GM19328 (cell line): Measurements from ENCODE around the gene TMEM192.
"Not testable (repeated sequence)": the region's sequence is repeated elsewhere in the genome, so short reads cannot be mapped to it uniquely, and the experiment has no call there.

Experiments used
- ATAC-seq: cut with Tn5 transposase; IDR thresholded peaks from one replicate; pipeline ENCODE4 v1.9.1; 2021; ENCODE audit warnings: mild to moderate bottlenecking, moderate library complexity; ENCODE audit not compliant: unreplicated experiment

Gene TMEM192

DNA sequence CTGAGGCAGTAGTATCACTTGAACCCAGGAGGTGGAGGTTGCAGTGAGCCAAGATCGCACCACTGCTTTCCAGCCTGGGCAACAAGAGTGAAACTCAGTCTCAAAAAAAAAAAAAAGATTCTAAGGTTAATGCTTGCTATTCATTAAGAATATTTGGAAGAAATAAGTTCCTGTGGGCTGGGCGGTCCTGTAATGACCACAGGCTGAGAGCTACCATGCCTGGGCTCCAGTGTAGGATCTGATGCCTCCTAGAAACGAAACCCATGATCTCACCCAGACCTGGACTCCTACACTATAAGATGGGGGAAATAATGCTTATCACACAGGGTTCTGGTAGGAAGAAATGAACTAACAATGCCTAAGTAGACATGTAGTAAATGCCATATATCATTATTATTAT lies 17.8 kb downstream of the TMEM192 start:
- no peak for ATAC-seq

DNA sequence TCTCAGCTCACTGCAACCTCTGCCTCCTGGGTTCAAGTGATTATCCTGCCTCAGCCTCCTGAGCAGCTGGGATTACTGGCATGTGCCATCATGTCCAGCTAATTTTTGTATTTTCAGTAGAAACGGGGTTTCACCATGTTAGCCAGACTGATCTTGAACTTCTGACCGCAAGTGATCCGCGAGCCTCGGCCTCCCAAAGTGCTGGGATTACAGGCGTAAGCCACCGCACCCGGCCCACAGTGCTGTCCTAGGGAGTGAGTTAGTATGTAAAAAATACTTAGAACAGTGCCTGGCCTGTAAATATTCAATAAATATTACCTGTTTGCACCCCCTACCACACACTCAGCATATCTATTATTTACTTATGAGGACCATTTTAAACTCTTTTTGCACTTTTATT lies 20.5 kb downstream of the TMEM192 start:
- ATAC-seq, result not testable (repeated sequence)

DNA sequence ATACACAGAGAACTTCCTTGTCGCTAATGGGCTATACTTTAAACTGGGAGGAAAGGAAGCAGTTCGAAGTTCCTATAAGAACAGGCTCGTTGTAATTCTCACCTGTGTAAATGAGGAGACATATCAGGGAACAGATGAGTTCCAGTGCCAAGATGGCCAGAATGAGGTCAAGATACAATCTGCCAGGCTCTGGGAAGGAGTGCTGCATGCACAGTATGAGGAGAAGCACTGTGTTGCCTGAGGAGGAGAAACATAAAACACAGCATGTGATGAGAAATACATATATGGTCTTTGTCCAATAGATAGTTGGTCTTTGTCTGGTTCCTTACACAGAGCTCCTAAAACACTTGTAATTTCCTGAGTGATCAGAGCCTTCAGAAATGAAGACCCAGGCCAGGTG lies 24.3 kb downstream of the TMEM192 start:
- no peak for ATAC-seq

GRCh38 chr4:165085946-165086345 lies 26.7 kb downstream of the TMEM192 start:
- ATAC-seq, result no peak

- not testable (repeated sequence) for ATAC-seq
Observed at GRCh38 chr4:165084787-165085186, 27.9 kb downstream of the TMEM192 start.

- ATAC-seq, result no peak
Observed at GRCh38 chr4:165079476-165079875, 33.2 kb downstream of the TMEM192 start.

DNA sequence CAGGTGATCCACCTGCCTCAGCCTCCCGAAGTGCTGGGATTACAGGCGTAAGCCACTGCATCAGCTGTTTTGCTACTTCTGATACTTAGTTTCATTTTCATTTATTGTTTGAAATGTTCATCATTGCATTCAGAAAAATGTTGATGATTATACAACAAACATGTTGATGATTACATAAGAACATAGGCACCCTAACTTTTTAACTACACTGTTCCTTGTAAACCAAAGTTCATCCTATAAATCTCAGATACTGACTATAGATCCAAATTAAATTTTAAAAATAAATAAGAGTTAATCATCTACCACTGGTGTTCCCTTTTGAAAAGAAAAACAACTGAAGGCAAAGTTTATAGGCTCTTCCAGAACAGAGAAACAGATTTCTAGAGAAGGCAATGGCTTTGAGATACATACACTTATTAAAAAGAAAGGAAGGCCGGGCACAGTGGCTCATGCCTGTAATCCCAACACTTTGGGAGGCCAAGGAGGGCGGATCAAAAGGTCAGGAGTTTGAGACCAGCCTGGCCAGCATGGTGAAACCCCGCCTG lies 35.6 kb downstream of the TMEM192 start:
- ATAC-seq, result no peak

GRCh38 chr4:165073346-165073745 lies 39.3 kb downstream of the TMEM192 start:
- ATAC-seq, result not testable (repeated sequence)

DNA sequence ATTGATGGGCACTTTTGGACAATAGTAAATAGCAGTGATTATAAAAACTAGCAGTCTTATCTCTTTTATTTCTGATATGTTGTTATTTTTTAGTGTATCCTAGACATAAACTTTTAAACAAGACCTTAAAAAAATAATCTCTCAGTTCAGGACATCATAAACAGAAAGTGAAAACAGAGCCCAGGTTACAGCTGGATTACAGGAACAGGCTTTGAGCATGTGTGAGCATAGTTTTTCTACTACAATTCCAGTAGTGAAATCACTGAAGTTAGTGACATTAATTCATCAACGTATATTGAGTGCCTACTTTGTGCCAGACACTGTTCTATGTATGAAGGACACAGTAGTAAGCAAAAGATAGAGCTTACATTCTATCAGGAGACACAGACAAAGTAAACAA lies 42.1 kb downstream of the TMEM192 start:
- no peak for ATAC-seq

GRCh38 chr4:165060938-165061337 lies 51.7 kb downstream of the TMEM192 start:
- ATAC-seq, result no peak

DNA sequence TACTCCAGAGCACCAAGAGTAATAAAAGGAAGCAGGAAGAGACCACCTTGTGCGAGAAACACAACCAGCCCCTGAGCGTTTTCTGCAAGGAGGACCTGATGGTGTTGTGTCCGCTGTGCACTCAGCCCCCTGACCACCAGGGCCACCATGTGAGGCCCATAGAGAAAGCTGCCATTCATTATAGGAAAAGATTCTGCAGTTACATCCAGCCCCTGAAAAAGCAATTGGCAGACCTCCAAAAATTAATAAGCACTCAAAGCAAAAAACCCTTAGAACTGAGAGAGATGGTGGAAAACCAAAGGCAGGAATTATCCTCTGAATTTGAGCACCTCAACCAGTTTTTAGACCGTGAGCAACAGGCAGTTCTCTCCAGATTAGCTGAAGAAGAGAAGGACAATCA lies 53.3 kb downstream of the TMEM192 start:
- ATAC-seq, result no peak

- no peak for ATAC-seq
Observed at GRCh38 chr4:165058666-165059065, 54.0 kb downstream of the TMEM192 start.

- ATAC-seq, result no peak
Observed at GRCh38 chr4:165055601-165056000, 57.1 kb downstream of the TMEM192 start.

DNA sequence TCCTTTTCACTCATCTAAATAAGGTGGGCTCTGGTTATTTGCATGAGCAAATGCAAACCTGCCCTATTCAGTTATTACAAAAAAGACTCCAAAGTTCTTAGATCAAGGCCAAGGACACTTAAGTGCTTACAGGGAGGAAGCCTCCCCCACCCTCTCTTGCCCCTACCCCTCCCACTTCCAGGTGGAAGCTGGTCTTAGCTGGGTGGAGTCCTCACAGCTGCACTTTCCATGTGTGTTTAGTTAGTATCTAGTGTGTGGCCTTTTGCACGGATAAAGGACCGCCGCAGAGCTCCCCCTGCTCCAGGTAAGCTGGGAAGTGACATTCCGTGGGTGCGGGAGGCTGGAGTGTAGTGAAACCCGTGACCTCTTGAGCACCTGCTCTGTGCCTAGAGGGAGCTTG lies 59.0 kb downstream of the TMEM192 start, which contains the start of gene TRIM75:
Gene TRIM75, plus strand, starts transcription at position 222 of the 400 bp plus-strand sequence. CDS start 5,282 bp downstream, outside the sequence.
- ATAC-seq, result no peak

GRCh38 chr4:165052627-165053026 lies 60.0 kb downstream of the TMEM192 start:
- no peak for ATAC-seq

DNA sequence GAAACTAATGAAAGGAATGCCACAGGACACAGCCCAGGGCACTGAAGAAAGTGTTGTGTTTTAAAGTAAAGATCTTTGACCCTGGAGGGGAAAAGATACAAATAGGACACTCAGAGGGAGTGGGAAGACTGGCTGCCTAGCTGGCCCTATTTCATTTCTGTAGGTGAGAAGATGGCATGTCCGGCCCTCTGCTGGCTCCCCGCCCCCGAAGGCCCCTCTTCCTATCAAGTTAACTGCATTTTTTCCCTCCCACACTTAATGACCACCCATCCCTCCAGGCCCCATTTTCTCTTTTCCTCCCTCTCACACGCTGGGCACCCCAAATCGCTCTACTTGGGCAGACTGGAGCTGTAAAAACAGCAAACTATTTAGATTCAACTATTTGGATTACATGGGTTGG lies 64.5 kb downstream of the TMEM192 start:
- no peak for ATAC-seq

DNA sequence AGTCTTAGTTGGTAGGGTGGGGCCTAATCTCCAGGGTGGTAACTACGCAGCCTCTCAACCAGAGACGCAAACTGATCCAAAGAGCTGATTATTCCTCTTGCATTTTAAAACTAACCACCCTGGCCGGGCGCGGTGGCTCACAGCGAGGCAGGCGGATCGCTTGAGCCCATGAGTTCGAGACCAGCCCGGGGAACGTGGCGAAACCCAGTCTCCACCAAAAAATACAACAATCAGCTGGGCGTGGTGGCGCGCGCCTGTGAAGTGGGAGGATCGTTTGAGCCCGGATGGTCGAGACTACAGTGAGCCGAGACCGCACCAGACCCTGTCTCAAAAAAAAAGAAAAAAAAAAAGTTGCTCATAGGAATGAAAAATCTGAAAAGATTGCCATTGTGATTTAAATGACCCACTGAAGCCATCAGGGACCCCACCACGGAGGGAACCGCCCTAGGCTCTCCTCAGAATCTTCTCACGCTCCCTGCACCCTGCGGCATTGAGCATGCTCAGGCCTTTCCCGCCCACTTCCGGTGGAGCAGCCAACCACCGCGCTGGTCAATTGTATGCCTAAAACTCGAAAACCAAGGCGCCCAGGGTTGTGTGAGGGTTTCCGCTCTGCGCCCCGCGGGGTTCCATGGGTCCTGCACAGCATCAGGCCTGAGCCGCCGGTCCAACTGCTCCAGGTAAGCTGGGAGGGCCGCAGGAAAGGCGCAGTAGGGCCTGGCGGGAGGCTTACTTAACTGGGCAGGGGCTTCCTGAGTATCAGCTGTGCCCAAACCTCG lies 81.0 kb downstream of the TMEM192 start, which contains the start of gene TRIM60:
Gene TRIM60, plus strand, starts transcription at position 564 of the 776 bp plus-strand sequence. CDS start 8,074 bp downstream, outside the sequence.
- ATAC-seq, result no peak

DNA sequence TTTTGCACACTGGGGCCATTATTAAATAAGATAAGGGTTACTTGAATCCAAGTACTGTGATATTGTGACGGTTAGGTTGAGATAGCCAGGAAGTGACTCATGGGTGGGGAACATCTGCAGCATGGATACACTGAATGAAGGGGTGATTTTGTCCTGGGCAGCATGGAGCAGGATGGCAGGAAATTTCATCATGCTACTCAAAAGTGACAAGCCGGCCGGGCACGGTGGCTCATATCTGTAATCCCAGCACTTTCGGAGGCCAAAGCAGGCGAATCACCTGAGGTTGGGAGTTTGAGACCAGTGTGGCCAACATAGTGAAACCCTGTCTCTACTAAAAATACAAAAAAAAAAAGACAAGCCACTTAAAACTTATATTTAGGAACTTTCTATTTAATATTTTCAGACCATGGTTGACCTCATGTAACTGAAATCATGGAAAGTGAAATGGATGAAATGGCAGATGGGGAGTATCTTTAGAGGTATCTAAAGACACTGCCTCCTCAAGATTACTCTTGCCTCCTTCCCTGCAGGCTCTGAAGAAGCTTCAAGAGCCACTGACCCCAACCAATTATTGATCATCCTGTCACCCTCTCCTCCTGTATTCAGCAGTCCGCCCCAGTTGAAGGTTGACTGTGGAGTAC lies 84.8 kb downstream of the TMEM192 start:
- no peak for ATAC-seq

- ATAC-seq, result not testable (repeated sequence)
Observed at GRCh38 chr4:165025782-165026181, 86.9 kb downstream of the TMEM192 start.
